GM12878 (cell line): ENCODE results near the gene MCC. TPM values are rescaled to one million over a fixed set of nuclear protein-coding genes. Genes with fewer than 3 reads are reported as not detected.

Experiments
- ATAC-seq: fragments of 200-7000 bp; cut with Tn5 transposase; 3 replicates; pipeline ENCODE4 v1.9.1; 2020; ENCODE audit warnings: mild to moderate bottlenecking, moderate library complexity
- BruUV-seq: library from RNA; stranded (reverse); fragments of 400-500 nt; replicated peaks from 2 replicates; lab custom pipeline; 2021; lab: Mats Ljungman, UMichigan
- CTCF ChIA-PET: fragments of 300-600 bp; sonication (Branson Sonifier 250); formaldehyde crosslinking; extraction: SDS; loops from one replicate; lab custom pipeline; 2021; ENCODE audit warnings: inconsistent platforms; lab: Yijun Ruan, JAX
- POLR2A ChIA-PET: fragments of 350-600 bp; formaldehyde crosslinking; extraction: SDS; loops from one replicate; lab custom pipeline; 2021; ENCODE audit warnings: inconsistent platforms; lab: Charles Lee
- RAD21 ChIA-PET: fragments of 300-600 bp; sonication (Branson Sonifier 250); formaldehyde crosslinking; loops from one replicate; lab custom pipeline; 2023; ENCODE audit warnings: antibody characterized with exemption; ENCODE audit not compliant: unreplicated experiment; lab: Charles Lee
- SMC1A ChIA-PET: fragments of 300-600 bp; sonication (Branson Sonifier 250); formaldehyde crosslinking; loops from one replicate; lab custom pipeline; 2023; ENCODE audit not compliant: unreplicated experiment, uncharacterized antibody; lab: Charles Lee
- DNase-seq: peaks from one replicate; pipeline ENCODE4 v3.0.0-alpha.2; 2011; ENCODE audit warnings: low read depth, low spot score
- FAIRE-seq: peaks from 3 replicates; lab custom pipeline; 2011; peaks lifted over from hg19 to GRCh38; lab: Jason Lieb, UNC
- H2AFZ ChIP-seq: 2 replicates; pipeline ENCODE4 v1.6.0; 2011; ENCODE audit warnings: low read depth, low read length, control low read depth; ENCODE audit not compliant: control insufficient read depth
- H3K27ac ChIP-seq: 2 replicates; pipeline ENCODE4 v1.5.1; 2011; ENCODE audit warnings: control low read depth; ENCODE audit not compliant: control insufficient read depth, insufficient read depth
- H3K27me3 ChIP-seq, 2 experiments: replicated peaks in 1 of 2; 2 replicates each; pipeline versions ENCODE4 v1.6.0 to v1.6.1; 2011; ENCODE audit warnings: low read length in 1 of 2; ENCODE audit not compliant: control insufficient read depth in 2 of 2, insufficient read depth in 2 of 2
- H3K36me3 ChIP-seq, 2 experiments: 2 replicates each; pipeline ENCODE4 v1.5.1; 2011; ENCODE audit warnings: low read length in 1 of 2; ENCODE audit not compliant: control insufficient read depth in 2 of 2, insufficient read depth in 2 of 2
- H3K4me1 ChIP-seq: 2 replicates; pipeline ENCODE4 v1.6.1; 2011; ENCODE audit warnings: mild to moderate bottlenecking, low read length, moderate library complexity, mixed read lengths; ENCODE audit not compliant: control insufficient read depth, insufficient read depth
- H3K4me2 ChIP-seq: 2 replicates; pipeline ENCODE4 v1.6.0; 2011; ENCODE audit warnings: control low read depth; ENCODE audit not compliant: control insufficient read depth, insufficient read depth
- H3K4me3 ChIP-seq: fragments of 200-600 bp; sonication (generic); 2 replicates; pipeline ENCODE4 v1.5.1; 2016
- H3K79me2 ChIP-seq: 2 replicates; pipeline ENCODE4 v1.6.0; 2011; ENCODE audit warnings: low read length; ENCODE audit not compliant: control insufficient read depth, insufficient read depth
- H3K9ac ChIP-seq: 2 replicates; pipeline ENCODE4 v1.8.0; 2011; ENCODE audit warnings: low read length, control low read depth, mixed read lengths; ENCODE audit not compliant: control insufficient read depth, insufficient read depth
- H3K9me3 ChIP-seq: replicated peaks from 3 replicates; pipeline ENCODE4 v1.5.1; 2011; ENCODE audit warnings: mild to moderate bottlenecking, low read length; ENCODE audit not compliant: control insufficient read depth, insufficient read depth
- H4K20me1 ChIP-seq: 2 replicates; pipeline ENCODE4 v1.6.0; 2011; ENCODE audit not compliant: control insufficient read depth, insufficient read depth
- NFIC ChIP-seq: IDR thresholded peaks from 2 replicates; pipeline ENCODE4 v1.6.1; 2012; ENCODE audit warnings: low read depth, mild to moderate bottlenecking, inconsistent platforms, low read length, moderate library complexity
- NFXL1 ChIP-seq: fragments of 450-650 bp; IDR thresholded peaks from 2 replicates; pipeline ENCODE4 v1.6.1; 2017; ENCODE audit warnings: antibody characterized with exemption, mild to moderate bottlenecking, borderline replicate concordance
- NFYA ChIP-seq: IDR thresholded peaks from 2 replicates; pipeline ENCODE4 v1.6.1; 2011; ENCODE audit warnings: low read depth, mild to moderate bottlenecking, low read length, improper control_type of control experiment, borderline replicate concordance
- SP1 ChIP-seq: IDR thresholded peaks from one replicate; pipeline ENCODE4 v1.6.1; 2011; ENCODE audit warnings: low read depth, low read length
- TCF7 ChIP-seq: IDR thresholded peaks from 2 replicates; pipeline ENCODE4 v1.6.1; 2014; ENCODE audit warnings: antibody characterized with exemption, borderline replicate concordance
- WGBS: methylation state at CpG from one replicate; pipeline ENCODE4 v1.1.6; 2016; ENCODE audit warnings: low lambda C conversion rate; ENCODE audit not compliant: insufficient replicate concordance, insufficient coverage; ENCODE audit errors: missing lambda C conversion rate; 5-methylcytosine and 5-hydroxymethylcytosine counted together
- in situ Hi-C: fragments of 300-500 bp; cut with MboI; formaldehyde crosslinking; loops from 9 replicates; pipeline ENCODE4 v1.14.3; 2018; ENCODE audit warnings: mixed read lengths
- intact Hi-C: fragments of 100-400 bp; cut with micrococcal nuclease; formaldehyde crosslinking; loops from one replicate; pipeline ENCODE4 v1.14.2; 2022; ENCODE audit not compliant: unreplicated experiment
- polyA plus RNA-seq, 11 experiments: library from polyadenylated mRNA; depleted of rRNA in 4 of 11; unstranded in 6 of 11; stranded (reverse) in 5 of 11; fragments of >200 nt; fragmentation: Nextera tagmentation in 4 of 11; fragmentation: Illumina TruSeq in 1 of 11; extraction: Ambion mirVana in 4 of 11; extraction: Trizol in 1 of 11; gene quantifications; 1 replicate in 1 of 11; 2 replicates in 10 of 11; pipeline versions ENCODE4 v1.2.1 to v1.2.3, GENCODE V29; 2011 to 2016; ENCODE audit warnings: inconsistent platforms in 2 of 11, missing spikeins in 2 of 11, low read depth in 1 of 11
- total RNA-seq, 4 experiments: library from RNA; depleted of rRNA in 3 of 4; stranded (reverse); fragments of >200 nt in 3 of 4; fragmentation: Illumina TruSeq in 1 of 4; extraction: Trizol in 1 of 4; gene quantifications; 2 replicates each; pipeline versions ENCODE4 v1.2.1 to v1.2.3, GENCODE V29; 2013 to 2021
- TF ChIP-seq, protein P1 (sequence below): fragments of 450-650 bp; IDR thresholded peaks from 2 replicates; pipeline ENCODE4 v1.6.1; 2017; ENCODE audit warnings: mild to moderate bottlenecking, moderate library complexity
- TF ChIP-seq, protein P2 (sequence below): fragments of 450-650 bp; IDR thresholded peaks from 2 replicates; pipeline ENCODE4 v1.6.1; 2016; ENCODE audit warnings: mild to moderate bottlenecking
- TF ChIP-seq, protein P3 (sequence below): fragments of 450-650 bp; formaldehyde crosslinking; IDR thresholded peaks from 2 replicates; pipeline ENCODE4 v1.4.0; 2020; ENCODE audit warnings: mild to moderate bottlenecking, moderate library complexity
- TF ChIP-seq, protein P4 (sequence below): fragments of 450-650 bp; IDR thresholded peaks from 2 replicates; pipeline ENCODE4 v1.6.1; 2018; ENCODE audit warnings: mild to moderate bottlenecking, low read depth, moderate library complexity; ENCODE audit not compliant: partially characterized antibody

The MCC gene
- total and polyA plus RNA-seq, 10 of the 15 experiments (the other 5 are each of a cell fraction or from before 2014, with no cell fraction given): 0.03 to 0.86 (median 0.16) TPM

DNA sequence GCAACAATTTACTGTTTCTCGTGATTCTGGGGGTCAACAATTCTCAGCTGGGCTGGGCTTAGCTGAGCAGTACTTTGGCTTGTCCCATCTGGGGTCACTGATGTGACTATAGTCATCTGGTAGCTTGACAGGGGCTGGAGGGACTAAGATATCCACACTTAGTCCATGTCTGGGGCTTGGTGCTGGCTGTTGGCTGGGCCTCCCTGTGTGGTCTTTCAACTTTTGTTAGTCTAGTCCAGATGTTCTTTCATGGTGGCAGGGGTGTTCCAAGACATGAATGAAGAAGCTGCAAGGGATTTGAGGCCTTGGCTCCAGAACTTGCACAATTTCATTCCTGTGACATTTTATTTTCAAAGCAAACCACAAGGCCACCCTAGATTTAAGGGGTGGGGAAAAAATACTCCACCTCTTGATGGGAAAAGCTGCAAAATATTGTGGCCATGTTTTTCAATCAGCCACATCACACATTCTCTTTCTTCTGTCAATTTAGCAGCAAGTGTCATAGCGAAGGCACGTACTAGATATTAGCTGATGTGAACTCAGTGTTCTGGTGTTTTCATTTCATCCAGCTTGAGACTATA, 112.7 kb downstream of the MCC start (continued):
- TF ChIP-seq, protein P1, sequence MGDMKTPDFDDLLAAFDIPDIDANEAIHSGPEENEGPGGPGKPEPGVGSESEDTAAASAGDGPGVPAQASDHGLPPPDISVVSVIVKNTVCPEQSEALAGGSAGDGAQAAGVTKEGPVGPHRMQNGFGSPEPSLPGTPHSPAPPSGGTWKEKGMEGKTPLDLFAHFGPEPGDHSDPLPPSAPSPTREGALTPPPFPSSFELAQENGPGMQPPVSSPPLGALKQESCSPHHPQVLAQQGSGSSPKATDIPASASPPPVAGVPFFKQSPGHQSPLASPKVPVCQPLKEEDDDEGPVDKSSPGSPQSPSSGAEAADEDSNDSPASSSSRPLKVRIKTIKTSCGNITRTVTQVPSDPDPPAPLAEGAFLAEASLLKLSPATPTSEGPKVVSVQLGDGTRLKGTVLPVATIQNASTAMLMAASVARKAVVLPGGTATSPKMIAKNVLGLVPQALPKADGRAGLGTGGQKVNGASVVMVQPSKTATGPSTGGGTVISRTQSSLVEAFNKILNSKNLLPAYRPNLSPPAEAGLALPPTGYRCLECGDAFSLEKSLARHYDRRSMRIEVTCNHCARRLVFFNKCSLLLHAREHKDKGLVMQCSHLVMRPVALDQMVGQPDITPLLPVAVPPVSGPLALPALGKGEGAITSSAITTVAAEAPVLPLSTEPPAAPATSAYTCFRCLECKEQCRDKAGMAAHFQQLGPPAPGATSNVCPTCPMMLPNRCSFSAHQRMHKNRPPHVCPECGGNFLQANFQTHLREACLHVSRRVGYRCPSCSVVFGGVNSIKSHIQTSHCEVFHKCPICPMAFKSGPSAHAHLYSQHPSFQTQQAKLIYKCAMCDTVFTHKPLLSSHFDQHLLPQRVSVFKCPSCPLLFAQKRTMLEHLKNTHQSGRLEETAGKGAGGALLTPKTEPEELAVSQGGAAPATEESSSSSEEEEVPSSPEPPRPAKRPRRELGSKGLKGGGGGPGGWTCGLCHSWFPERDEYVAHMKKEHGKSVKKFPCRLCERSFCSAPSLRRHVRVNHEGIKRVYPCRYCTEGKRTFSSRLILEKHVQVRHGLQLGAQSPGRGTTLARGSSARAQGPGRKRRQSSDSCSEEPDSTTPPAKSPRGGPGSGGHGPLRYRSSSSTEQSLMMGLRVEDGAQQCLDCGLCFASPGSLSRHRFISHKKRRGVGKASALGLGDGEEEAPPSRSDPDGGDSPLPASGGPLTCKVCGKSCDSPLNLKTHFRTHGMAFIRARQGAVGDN: no peak
- TF ChIP-seq NFIC: no peak

DNA sequence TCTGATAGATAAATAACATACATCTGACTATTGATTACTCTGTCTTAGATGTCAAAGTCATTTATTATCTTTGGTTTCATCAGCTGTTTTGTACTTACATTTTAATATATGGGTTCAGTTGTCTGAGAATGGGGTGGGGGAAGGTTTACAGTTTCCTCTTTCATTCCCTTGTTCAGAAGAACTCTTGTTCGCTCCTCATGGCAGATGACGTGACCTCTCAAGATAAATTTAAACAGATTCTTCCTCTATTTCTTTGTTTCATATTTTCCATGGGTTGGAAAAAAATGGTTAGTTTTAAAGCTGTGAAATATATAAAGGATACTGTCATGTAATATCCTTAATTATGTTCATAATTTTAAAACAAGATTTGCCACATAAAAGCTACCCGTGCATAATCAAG, 114.8 kb downstream of the MCC start:
- Histone ChIP-seq H3K79me2 (no peaks in the 10 kb centered on the region), H3K9me3 (no peaks in the 10 kb centered on the region), H3K36me3 (no peaks in the 10 kb centered on the region), H4K20me1 (no peaks in the 10 kb centered on the region), H2AFZ (no peak overlapping the region), H3K4me2 (no peak overlapping the region), H3K27ac (no peak overlapping the region), H3K4me1 (no peaks in the 10 kb centered on the region), H3K27me3 (no peaks in the 10 kb centered on the region), H3K9ac (no peak overlapping the region), H3K4me3 (no peak overlapping the region)
- intact Hi-C loops (no loop called here), in situ Hi-C loops (no loop called here)
- ATAC-seq (no peak), FAIRE-seq (no peak), DNase-seq (no peak)
- POLR2A ChIA-PET: no interaction called here
- BruUV-seq: no TSS peak
- RAD21 ChIA-PET: no interaction called here
- SMC1A ChIA-PET: no interaction called here
- WGBS: 3% methylated on average over 3 of the region's 3 CpGs
- CTCF ChIA-PET: interaction anchor here (0.6 to 1.8 kb wide), 5 partner anchors 37 to 377 kb away, joined by 3 to 5 read pairs (median 3); no protein-coding TSS in a partner anchor
- TF ChIP-seq NFYA (no peak), TCF7 (no peak), NFXL1 (no peak), SP1 (no peak)
- TF ChIP-seq, protein P2, sequence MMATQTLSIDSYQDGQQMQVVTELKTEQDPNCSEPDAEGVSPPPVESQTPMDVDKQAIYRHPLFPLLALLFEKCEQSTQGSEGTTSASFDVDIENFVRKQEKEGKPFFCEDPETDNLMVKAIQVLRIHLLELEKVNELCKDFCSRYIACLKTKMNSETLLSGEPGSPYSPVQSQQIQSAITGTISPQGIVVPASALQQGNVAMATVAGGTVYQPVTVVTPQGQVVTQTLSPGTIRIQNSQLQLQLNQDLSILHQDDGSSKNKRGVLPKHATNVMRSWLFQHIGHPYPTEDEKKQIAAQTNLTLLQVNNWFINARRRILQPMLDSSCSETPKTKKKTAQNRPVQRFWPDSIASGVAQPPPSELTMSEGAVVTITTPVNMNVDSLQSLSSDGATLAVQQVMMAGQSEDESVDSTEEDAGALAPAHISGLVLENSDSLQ: no peak
- TF ChIP-seq, protein P3, sequence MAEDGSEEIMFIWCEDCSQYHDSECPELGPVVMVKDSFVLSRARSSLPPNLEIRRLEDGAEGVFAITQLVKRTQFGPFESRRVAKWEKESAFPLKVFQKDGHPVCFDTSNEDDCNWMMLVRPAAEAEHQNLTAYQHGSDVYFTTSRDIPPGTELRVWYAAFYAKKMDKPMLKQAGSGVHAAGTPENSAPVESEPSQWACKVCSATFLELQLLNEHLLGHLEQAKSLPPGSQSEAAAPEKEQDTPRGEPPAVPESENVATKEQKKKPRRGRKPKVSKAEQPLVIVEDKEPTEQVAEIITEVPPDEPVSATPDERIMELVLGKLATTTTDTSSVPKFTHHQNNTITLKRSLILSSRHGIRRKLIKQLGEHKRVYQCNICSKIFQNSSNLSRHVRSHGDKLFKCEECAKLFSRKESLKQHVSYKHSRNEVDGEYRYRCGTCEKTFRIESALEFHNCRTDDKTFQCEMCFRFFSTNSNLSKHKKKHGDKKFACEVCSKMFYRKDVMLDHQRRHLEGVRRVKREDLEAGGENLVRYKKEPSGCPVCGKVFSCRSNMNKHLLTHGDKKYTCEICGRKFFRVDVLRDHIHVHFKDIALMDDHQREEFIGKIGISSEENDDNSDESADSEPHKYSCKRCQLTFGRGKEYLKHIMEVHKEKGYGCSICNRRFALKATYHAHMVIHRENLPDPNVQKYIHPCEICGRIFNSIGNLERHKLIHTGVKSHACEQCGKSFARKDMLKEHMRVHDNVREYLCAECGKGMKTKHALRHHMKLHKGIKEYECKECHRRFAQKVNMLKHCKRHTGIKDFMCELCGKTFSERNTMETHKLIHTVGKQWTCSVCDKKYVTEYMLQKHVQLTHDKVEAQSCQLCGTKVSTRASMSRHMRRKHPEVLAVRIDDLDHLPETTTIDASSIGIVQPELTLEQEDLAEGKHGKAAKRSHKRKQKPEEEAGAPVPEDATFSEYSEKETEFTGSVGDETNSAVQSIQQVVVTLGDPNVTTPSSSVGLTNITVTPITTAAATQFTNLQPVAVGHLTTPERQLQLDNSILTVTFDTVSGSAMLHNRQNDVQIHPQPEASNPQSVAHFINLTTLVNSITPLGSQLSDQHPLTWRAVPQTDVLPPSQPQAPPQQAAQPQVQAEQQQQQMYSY (CRISPR knock-in tag): no peak
- TF ChIP-seq, protein P4, sequence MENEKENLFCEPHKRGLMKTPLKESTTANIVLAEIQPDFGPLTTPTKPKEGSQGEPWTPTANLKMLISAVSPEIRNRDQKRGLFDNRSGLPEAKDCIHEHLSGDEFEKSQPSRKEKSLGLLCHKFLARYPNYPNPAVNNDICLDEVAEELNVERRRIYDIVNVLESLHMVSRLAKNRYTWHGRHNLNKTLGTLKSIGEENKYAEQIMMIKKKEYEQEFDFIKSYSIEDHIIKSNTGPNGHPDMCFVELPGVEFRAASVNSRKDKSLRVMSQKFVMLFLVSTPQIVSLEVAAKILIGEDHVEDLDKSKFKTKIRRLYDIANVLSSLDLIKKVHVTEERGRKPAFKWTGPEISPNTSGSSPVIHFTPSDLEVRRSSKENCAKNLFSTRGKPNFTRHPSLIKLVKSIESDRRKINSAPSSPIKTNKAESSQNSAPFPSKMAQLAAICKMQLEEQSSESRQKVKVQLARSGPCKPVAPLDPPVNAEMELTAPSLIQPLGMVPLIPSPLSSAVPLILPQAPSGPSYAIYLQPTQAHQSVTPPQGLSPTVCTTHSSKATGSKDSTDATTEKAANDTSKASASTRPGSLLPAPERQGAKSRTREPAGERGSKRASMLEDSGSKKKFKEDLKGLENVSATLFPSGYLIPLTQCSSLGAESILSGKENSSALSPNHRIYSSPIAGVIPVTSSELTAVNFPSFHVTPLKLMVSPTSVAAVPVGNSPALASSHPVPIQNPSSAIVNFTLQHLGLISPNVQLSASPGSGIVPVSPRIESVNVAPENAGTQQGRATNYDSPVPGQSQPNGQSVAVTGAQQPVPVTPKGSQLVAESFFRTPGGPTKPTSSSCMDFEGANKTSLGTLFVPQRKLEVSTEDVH: no peak
